DMS 273 (cell line): ENCODE measurements around the gene PI4K2B.
"Not testable (repeated sequence)": the region's sequence is repeated elsewhere in the genome, so short reads cannot be mapped to it uniquely, and the experiment has no call there.

Source experiments
- DNase-seq: peaks from one replicate; lab custom pipeline; 2025; ENCODE audit not compliant: unreplicated experiment; lab: John Stamatoyannopoulos, UW

The PI4K2B gene

GRCh38 chr4:25233737-25234389 lies at the start of gene PI4K2B:
Gene PI4K2B, plus strand, starts transcription at chr4:25234033. Its CDS starts 131 bp downstream, at chr4:25234164.
- peak; percentile 95 for DNase-seq

- no peak for DNase-seq
These were observed 49.8 kb upstream of the PI4K2B start for GRCh38 chr4:25184056-25184455.

- DNase-seq = no peak
These were observed 43.4 kb upstream of the PI4K2B start for GRCh38 chr4:25190407-25190806.

- DNase-seq = no peak
These were observed 35.1 kb upstream of the PI4K2B start for GRCh38 chr4:25198713-25199112.

GRCh38 chr4:25207997-25208396 lies 25.8 kb upstream of the PI4K2B start:
- DNase-seq = no peak

GRCh38 chr4:25209702-25210101 lies 24.1 kb upstream of the PI4K2B start:
- DNase-seq = no peak

- DNase-seq = no peak
These were observed 22.1 kb upstream of the PI4K2B start for GRCh38 chr4:25211721-25212120.

GRCh38 chr4:25212822-25213221 lies 21.0 kb upstream of the PI4K2B start:
- no peak for DNase-seq

GRCh38 chr4:25213347-25213979 lies 20.4 kb upstream of the PI4K2B start:
- DNase-seq = no peak

- not testable (repeated sequence) for DNase-seq
These were observed 19.1 kb upstream of the PI4K2B start for GRCh38 chr4:25214750-25215149.

- DNase-seq = no peak
These were observed 18.3 kb upstream of the PI4K2B start for GRCh38 chr4:25215511-25215910.

- no peak for DNase-seq
These were observed 12.5 kb upstream of the PI4K2B start for GRCh38 chr4:25221377-25221776.

- peak; percentile 48 for DNase-seq
These were observed 9.9 kb upstream of the PI4K2B start for GRCh38 chr4:25223802-25224375.

GRCh38 chr4:25229804-25230203 lies 4.0 kb upstream of the PI4K2B start:
- no peak for DNase-seq

GRCh38 chr4:25233194-25233593 lies 639 bp upstream of the PI4K2B start:
- DNase-seq = no peak

GRCh38 chr4:25234390-25235370 lies 847 bp downstream of the PI4K2B start:
- DNase-seq = peak; percentile 79

- peak; percentile 27 for DNase-seq
These were observed 1.6 kb downstream of the PI4K2B start for GRCh38 chr4:25235401-25235800.

- not testable (repeated sequence) for DNase-seq
These were observed 2.2 kb downstream of the PI4K2B start for GRCh38 chr4:25236030-25236429.

GRCh38 chr4:25236971-25237370 lies 3.1 kb downstream of the PI4K2B start:
- no peak for DNase-seq

GRCh38 chr4:25238052-25238451 lies 4.2 kb downstream of the PI4K2B start:
- no peak for DNase-seq

GRCh38 chr4:25239528-25239927 lies 5.7 kb downstream of the PI4K2B start:
- DNase-seq = not testable (repeated sequence)
